ENCODE results near the gene EFR3B. TPM values are rescaled to one million over a fixed set of nuclear protein-coding genes. Genes with fewer than 3 reads are reported as not detected.

EFR3B gene
- total RNA-seq, 1 donor, result under 0.01 TPM

DNA sequence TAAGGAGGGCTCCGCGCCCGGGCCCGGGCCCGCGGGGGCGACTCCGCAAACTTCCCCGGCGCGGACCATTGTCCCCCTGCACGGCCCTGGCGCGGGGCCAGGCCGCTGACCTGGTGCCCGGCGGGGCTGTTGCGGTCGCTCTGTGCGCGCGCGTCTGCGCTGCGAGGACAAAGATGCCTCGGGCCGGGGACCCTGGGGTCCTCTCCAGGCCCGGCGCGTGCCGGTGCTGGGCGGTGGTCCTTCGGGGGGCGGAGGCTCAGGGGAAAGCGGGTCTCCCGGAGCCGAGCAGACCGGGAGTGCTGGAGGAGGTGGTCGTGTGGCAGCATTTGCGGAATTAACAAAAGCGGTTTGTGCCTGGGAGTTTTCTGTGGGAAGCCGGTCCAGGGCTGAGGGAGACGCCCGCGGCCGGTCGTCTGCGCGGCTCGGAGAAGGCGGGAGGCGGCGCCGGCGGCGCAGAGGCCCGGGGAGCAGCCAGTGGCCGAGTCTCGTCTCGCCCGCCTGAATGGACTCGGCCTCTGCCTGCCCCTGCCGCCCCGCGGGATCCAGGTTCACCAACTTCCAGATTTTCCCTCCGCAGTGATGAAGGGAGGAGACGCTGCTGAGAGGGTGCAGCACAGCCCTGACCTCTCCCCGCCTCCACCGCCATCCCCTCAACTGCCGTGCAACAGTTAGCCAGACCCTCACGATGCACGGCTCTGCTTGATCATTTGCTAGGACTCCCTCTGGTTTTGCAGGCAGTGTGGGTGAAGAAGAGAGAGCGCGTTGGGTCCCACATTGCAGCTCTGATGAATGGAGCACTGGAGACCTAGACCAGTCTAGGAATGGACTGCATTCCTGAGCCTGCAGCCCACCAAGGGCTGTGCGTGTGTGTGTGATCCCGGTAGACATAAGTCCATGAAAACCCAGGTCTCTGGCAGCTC, 705 bp downstream of the EFR3B start:
- peak overlapping the region; percentile 64 for H3K4me3 ChIP-seq (ENCODE audit: low read depth, low read length)
- TF ChIP-seq CTCF (IDR thresholded peaks at IDR 0.05; ENCODE audit: insufficient read depth, low read depth, low read length), result no peak
- DNase-seq (ENCODE audit: low read depth), result peak; percentile 21

DNA sequence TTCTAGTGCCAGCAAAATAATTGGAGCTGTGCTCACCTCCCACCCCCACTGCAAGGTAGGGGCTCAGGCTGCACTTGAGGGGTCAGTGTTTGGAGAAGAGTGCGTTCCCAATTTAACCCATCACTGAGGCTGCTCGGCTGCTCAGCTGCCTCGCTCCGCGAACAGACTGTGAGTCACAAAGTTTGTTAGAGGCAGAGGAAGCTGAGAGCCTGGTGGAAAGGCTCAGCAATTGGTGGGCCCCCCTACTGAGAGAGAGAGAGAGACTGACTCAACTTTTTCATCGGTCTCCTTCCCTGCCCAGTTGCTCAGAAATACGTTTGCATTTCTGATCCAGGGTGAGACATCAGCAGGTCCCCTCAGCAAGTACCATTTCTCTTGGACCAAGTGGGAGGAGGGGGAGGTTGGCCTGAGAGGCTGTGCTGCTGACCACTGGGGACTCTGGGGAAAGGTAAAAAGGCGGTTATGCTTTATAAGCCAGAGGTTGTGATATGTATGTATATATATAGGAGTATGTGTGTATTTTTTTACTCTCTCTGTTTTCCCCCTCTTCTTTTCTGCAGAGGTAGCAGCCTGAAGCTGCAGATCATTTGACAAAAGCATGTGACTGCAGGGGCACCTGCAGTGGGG, 1.5 kb downstream of the EFR3B start:
- H3K4me3 ChIP-seq (ENCODE audit: low read depth, low read length), result peak overlapping the region; percentile 64
- peak; percentile 18 for DNase-seq (ENCODE audit: low read depth)
- no peak for TF ChIP-seq CTCF (IDR thresholded peaks at IDR 0.05; ENCODE audit: insufficient read depth, low read depth, low read length)

DNA sequence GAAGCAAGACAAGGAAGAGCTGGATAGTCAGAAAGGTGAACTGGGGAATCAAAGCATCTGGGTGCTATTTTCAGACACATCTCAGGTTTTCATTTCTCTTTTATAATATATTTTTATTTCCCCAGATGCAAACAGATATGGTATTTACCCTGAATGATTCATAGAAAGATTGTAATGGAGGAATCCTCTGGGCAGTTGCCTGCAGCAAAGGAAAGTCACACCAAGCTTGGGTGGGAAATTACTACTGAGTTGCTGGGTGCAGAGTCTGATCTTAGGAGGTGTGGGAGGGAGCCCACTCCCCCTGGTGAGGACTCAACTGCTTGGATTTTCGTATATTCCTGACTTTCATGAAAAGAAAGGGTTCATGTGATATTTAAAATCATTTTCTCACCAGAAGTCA, 2.1 kb downstream of the EFR3B start:
- no peak for DNase-seq (ENCODE audit: low read depth)
- no peak overlapping the region for H3K4me3 ChIP-seq (ENCODE audit: low read depth, low read length)
- no peak for TF ChIP-seq CTCF (IDR thresholded peaks at IDR 0.05; ENCODE audit: insufficient read depth, low read depth, low read length)

DNA sequence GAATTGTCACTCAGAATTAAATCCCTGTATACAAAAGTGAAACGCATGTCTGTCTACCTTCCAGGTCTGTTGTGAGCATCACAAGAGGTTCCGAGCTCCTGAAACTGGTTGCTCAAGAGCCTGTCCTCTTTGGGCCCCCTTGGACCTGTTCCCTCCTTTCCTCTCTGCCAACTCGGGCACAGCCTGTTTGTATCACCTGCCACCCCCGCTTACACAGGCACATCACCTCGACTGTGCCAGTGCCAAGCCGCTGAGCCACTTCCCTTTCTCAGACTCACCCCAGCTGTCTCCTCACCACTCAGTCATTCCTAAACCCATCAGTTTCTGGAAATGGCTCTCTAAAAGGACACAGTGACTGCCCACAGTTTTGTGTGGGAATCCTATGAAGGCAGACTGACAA, 3.1 kb downstream of the EFR3B start:
- H3K4me3 ChIP-seq (ENCODE audit: low read depth, low read length), result no peak overlapping the region
- TF ChIP-seq CTCF (IDR thresholded peaks at IDR 0.05; ENCODE audit: insufficient read depth, low read depth, low read length), result no peak
- DNase-seq (ENCODE audit: low read depth), result no peak

DNA sequence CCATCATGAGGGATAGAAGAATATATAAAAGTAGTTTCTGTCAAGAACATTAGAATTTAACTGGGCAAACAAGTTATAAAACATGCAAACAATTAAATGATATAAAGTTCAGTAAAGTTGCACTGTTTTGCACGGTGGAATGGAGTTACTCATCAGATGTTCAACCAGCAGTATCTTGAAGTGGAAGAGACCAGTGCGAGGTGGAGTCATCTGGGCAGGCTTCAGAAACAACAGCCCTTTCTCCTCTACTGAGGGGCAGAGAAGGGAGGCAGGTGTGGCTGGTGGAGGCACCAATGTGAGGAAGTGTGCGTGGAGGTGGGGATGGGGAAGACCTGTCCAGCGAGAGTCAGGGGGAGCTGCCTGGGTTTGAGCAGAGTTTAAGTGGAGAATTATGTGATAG, 7.5 kb downstream of the EFR3B start:
- H3K4me3 ChIP-seq (ENCODE audit: low read depth, low read length), result no peak overlapping the region
- DNase-seq (ENCODE audit: low read depth), result no peak
- no peak for TF ChIP-seq CTCF (IDR thresholded peaks at IDR 0.05; ENCODE audit: insufficient read depth, low read depth, low read length)

DNA sequence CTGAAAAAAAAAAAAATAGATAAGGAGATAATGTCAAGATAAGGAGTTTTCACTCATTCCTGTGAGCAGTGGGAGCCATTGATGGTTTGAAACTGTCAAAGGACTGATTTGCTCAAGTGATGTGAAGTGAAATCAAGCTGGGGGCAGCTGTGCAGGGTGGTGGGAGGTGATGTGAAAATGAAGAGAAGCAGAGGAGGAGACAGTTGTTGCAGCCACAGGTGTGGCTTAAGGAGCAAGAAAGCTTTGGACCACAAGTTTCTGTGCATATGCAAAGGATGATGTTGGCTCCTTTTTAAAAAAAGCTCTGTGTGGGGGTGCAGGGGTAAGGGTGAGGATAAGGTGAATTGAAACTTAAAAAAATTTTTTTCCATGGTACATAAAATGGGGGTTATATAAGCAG, 8.3 kb downstream of the EFR3B start:
- H3K4me3 ChIP-seq (ENCODE audit: low read depth, low read length), result no peak overlapping the region
- no peak for TF ChIP-seq CTCF (IDR thresholded peaks at IDR 0.05; ENCODE audit: insufficient read depth, low read depth, low read length)
- DNase-seq (ENCODE audit: low read depth), result no peak

All from fibroblast of villous mesenchyme (primary cell).